SK-N-SH (cell line): ENCODE measurements around the gene PPP1R3A. TPM values are rescaled to one million over a fixed set of nuclear protein-coding genes. Genes with fewer than 3 reads are reported as not detected.

Source experiments
- CTCF ChIA-PET: fragments of 300-600, 350-600 bp; formaldehyde crosslinking; extraction: SDS; loops from one replicate; lab custom pipeline; 2021; lab: Yijun Ruan, JAX
- POLR2A ChIA-PET: fragments of 350-600 bp; sonication (Branson Sonifier 250); formaldehyde crosslinking; extraction: SDS; loops from one replicate; lab custom pipeline; 2020; ENCODE audit warnings: antibody characterized with exemption, inconsistent platforms; lab: Yijun Ruan, JAX
- DNase-seq: peaks from one replicate; pipeline ENCODE4 v3.0.0; 2012
- H2AFZ ChIP-seq: fragments of 200-600 bp; sonication (generic); 2 replicates; pipeline ENCODE4 v1.8.1; 2016; ENCODE audit warnings: antibody characterized with exemption, mild to moderate bottlenecking, low read depth
- H3F3A ChIP-seq: fragments of 200-600 bp; sonication (generic); replicated peaks from 2 replicates; pipeline ENCODE3; 2016; ENCODE audit warnings: antibody characterized with exemption, mild to moderate bottlenecking; ENCODE audit not compliant: insufficient read depth
- H3K27ac ChIP-seq, 2 experiments: fragments of 200-500 bp in 1 of 2; fragments of 200-600 bp in 1 of 2; sonication (Bioruptor generic) in 1 of 2; sonication (generic), shearing (Covaris generic) in 1 of 2; 2 replicates each; pipeline versions ENCODE4 v1.5.1 to v1.6.1; 2014 to 2016; ENCODE audit warnings: low read depth in 2 of 2, inconsistent platforms in 1 of 2, low read length in 1 of 2, mild to moderate bottlenecking in 1 of 2, mixed read lengths in 1 of 2
- H3K27me3 ChIP-seq: fragments of 200-600 bp; sonication (generic), shearing (Covaris generic); 2 replicates; pipeline ENCODE4 v1.6.1; 2016; ENCODE audit warnings: mixed run types; ENCODE audit not compliant: insufficient read depth
- H3K36me3 ChIP-seq, 2 experiments: fragments of 200-500 bp in 1 of 2; fragments of 200-600 bp in 1 of 2; sonication (Bioruptor generic) in 1 of 2; sonication (generic) in 1 of 2; replicated peaks in 1 of 2; 2 replicates each; pipeline versions ENCODE3 to v1.5.1; 2014 to 2016; ENCODE audit warnings: low read length in 1 of 2, mild to moderate bottlenecking in 1 of 2; ENCODE audit not compliant: insufficient read depth in 2 of 2, control insufficient read depth in 1 of 2
- H3K4me1 ChIP-seq, 2 experiments: fragments of 200-500 bp in 1 of 2; fragments of 200-600 bp in 1 of 2; sonication (Bioruptor generic) in 1 of 2; sonication (generic), shearing (Covaris generic) in 1 of 2; 2 replicates each; pipeline versions ENCODE4 v1.5.1 to v1.6.1; 2014 to 2016; ENCODE audit warnings: low read depth in 1 of 2, low read length in 1 of 2, mixed run types in 1 of 2; ENCODE audit not compliant: insufficient read depth in 2 of 2, control insufficient read depth in 1 of 2
- H3K4me2 ChIP-seq: fragments of 200-600 bp; sonication (generic), shearing (Covaris generic); 2 replicates; pipeline ENCODE4 v1.6.1; 2017; ENCODE audit warnings: mixed run types
- H3K4me3 ChIP-seq, 2 experiments: fragments of 200-500 bp in 1 of 2; fragments of 200-600 bp in 1 of 2; sonication (Bioruptor generic) in 1 of 2; sonication (generic), shearing (Covaris generic) in 1 of 2; 2 replicates each; pipeline versions ENCODE4 v1.5.1 to v1.8.1; 2014 to 2016; ENCODE audit warnings: low read depth in 2 of 2, inconsistent platforms in 1 of 2, low read length in 1 of 2, mild to moderate bottlenecking in 1 of 2, mixed read lengths in 1 of 2, moderate library complexity in 1 of 2
- H3K79me2 ChIP-seq: fragments of 200-600 bp; sonication (generic); 2 replicates; pipeline ENCODE4 v1.8.1; 2017; ENCODE audit warnings: mild to moderate bottlenecking; ENCODE audit not compliant: insufficient read depth
- H3K9ac ChIP-seq: fragments of 200-600 bp; sonication (generic); 2 replicates; pipeline ENCODE4 v1.6.1; 2017; ENCODE audit warnings: mixed run types
- H3K9me2 ChIP-seq: fragments of 200-600 bp; sonication (generic); 2 replicates; pipeline ENCODE4 v1.6.1; 2017; ENCODE audit warnings: mixed run types
- H3K9me3 ChIP-seq: fragments of 200-600 bp; sonication (generic); 2 replicates; pipeline ENCODE4 v1.6.1; 2017; ENCODE audit warnings: mixed run types, mild to moderate bottlenecking, moderate library complexity
- H4K20me1 ChIP-seq: fragments of 200-600 bp; sonication (generic); 2 replicates; pipeline ENCODE4 v1.6.1; 2017; ENCODE audit warnings: mild to moderate bottlenecking, mixed run types; ENCODE audit not compliant: insufficient read depth
- ELF1 ChIP-seq: IDR thresholded peaks from 2 replicates; pipeline ENCODE4 v1.4.0; 2012
- EP300 ChIP-seq, 2 experiments: IDR thresholded peaks; 2 replicates each; pipeline versions ENCODE4 v1.4.0 to v1.6.1; 2012; ENCODE audit warnings: borderline replicate concordance in 1 of 2, low read depth in 1 of 2, low read length in 1 of 2
- EZH2phosphoT487 ChIP-seq: fragments of 200-600 bp; sonication (generic); IDR thresholded peaks from 2 replicates; pipeline ENCODE4 v1.6.1; 2017; ENCODE audit warnings: low read depth, mixed run types, mild to moderate bottlenecking, antibody characterized with exemption, moderate library complexity, borderline replicate concordance
- FOSL2 ChIP-seq: IDR thresholded peaks from 2 replicates; pipeline ENCODE4 v1.4.0; 2012; ENCODE audit warnings: low read depth, mild to moderate bottlenecking, moderate library complexity, borderline replicate concordance
- FOXJ3 ChIP-seq: sonication (generic); formaldehyde crosslinking; IDR thresholded peaks from 2 replicates; pipeline ENCODE4 v1.5.1; 2020; ENCODE audit warnings: mild to moderate bottlenecking, missing genetic modification reagents
- FOXM1 ChIP-seq: IDR thresholded peaks from 2 replicates; pipeline ENCODE4 v1.4.0; 2012; ENCODE audit warnings: low read depth, mild to moderate bottlenecking
- GABPA ChIP-seq: IDR thresholded peaks from 2 replicates; pipeline ENCODE4 v1.4.0; 2012; ENCODE audit warnings: low read depth, mild to moderate bottlenecking
- GATA2 ChIP-seq: sonication (generic); formaldehyde crosslinking; IDR thresholded peaks from 2 replicates; pipeline ENCODE4 v1.5.0; 2020; ENCODE audit warnings: mild to moderate bottlenecking, missing genetic modification reagents
- IRF3 ChIP-seq: fragments of 150-350 bp; IDR thresholded peaks from 2 replicates; pipeline ENCODE4 v1.6.1; 2016; ENCODE audit warnings: mild to moderate bottlenecking, low read depth, low read length
- MEF2A ChIP-seq: IDR thresholded peaks from 2 replicates; pipeline ENCODE4 v1.4.0; 2012; ENCODE audit warnings: low read depth, borderline replicate concordance
- MXI1 ChIP-seq: IDR thresholded peaks from 2 replicates; pipeline ENCODE4 v1.6.1; 2012; ENCODE audit warnings: mild to moderate bottlenecking, low read depth, low read length, improper control_type of control experiment
- RAD21 ChIP-seq: IDR thresholded peaks from 2 replicates; pipeline ENCODE4 v1.6.1; 2012; ENCODE audit warnings: mild to moderate bottlenecking, low read length
- RCOR1 ChIP-seq: fragments of 150-350 bp; IDR thresholded peaks from 2 replicates; pipeline ENCODE4 v1.6.1; 2017; ENCODE audit warnings: antibody characterized with exemption, low read length
- RFX5 ChIP-seq: IDR thresholded peaks from 2 replicates; pipeline ENCODE4 v1.6.1; 2012; ENCODE audit warnings: mild to moderate bottlenecking, improper control_type of control experiment, low read length
- SIN3A ChIP-seq: IDR thresholded peaks from 2 replicates; pipeline ENCODE4 v1.6.1; 2012; ENCODE audit warnings: low read depth, mild to moderate bottlenecking, low read length, moderate library complexity, borderline replicate concordance
- SMC3 ChIP-seq: IDR thresholded peaks from 2 replicates; pipeline ENCODE4 v1.6.1; 2012; ENCODE audit warnings: low read depth, low read length, improper control_type of control experiment
- TCF12 ChIP-seq: IDR thresholded peaks from 2 replicates; pipeline ENCODE4 v1.4.0; 2012
- TEAD4 ChIP-seq: IDR thresholded peaks from 2 replicates; pipeline ENCODE4 v1.4.0; 2012; ENCODE audit warnings: mild to moderate bottlenecking, borderline replicate concordance; ENCODE audit not compliant: insufficient read depth
- YY1 ChIP-seq: IDR thresholded peaks from 2 replicates; pipeline ENCODE4 v1.4.0; 2012; ENCODE audit warnings: low read depth, mild to moderate bottlenecking
- polyA plus RNA-seq, 3 experiments: library from polyadenylated mRNA; depleted of rRNA; stranded (reverse); fragments of >200 nt; gene quantifications; 2 replicates each; pipeline ENCODE4 v1.2.3, GENCODE V29; 2012
- TF ChIP-seq, protein P1 (sequence below): IDR thresholded peaks from 2 replicates; pipeline ENCODE4 v1.4.0; 2012; ENCODE audit warnings: low read depth, borderline replicate concordance
- TF ChIP-seq, protein P2 (sequence below): IDR thresholded peaks from 2 replicates; pipeline ENCODE4 v1.4.0; 2012; ENCODE audit warnings: low read depth
- TF ChIP-seq, protein P3 (sequence below): IDR thresholded peaks from 2 replicates; pipeline ENCODE4 v1.6.1; 2012; ENCODE audit warnings: mild to moderate bottlenecking, low read depth, low read length, moderate library complexity

PPP1R3A gene
- polyA plus RNA-seq, 1 of the 3 experiments (the other 2 are of a cell fraction): not detected

GRCh38 chr7:113922049-113922448 lies 3.2 kb upstream of the PPP1R3A start (continued):
- TF ChIP-seq TEAD4 (no peak), RAD21 (no peak), MEF2A (no peak), MXI1 (no peak)

GRCh38 chr7:113921363-113921762 lies 2.6 kb upstream of the PPP1R3A start:
- Histone ChIP-seq H3K27ac (no peak overlapping the region), H3K9me2 (no peaks in the 10 kb centered on the region), H3K4me2 (no peak overlapping the region), H2AFZ (no peak overlapping the region), H3F3A (no peaks in the 10 kb centered on the region), H3K36me3 (no peaks in the 10 kb centered on the region), H3K9me3 (no peaks in the 10 kb centered on the region), H4K20me1 (no peaks in the 10 kb centered on the region), H3K9ac (no peak overlapping the region), H3K4me1 (no peaks in the 10 kb centered on the region), H3K79me2 (no peaks in the 10 kb centered on the region), H3K4me3 (no peak overlapping the region), H3K27me3 (no peaks in the 10 kb centered on the region)
- ChIA-PET POLR2A (no interaction called here), CTCF (no interaction called here)
- DNase-seq: no peak
- TF ChIP-seq RFX5: no peak
- TF ChIP-seq GABPA: no peak
- TF ChIP-seq MEF2A: no peak
- no peak for TF ChIP-seq SMC3
- TF ChIP-seq FOXJ3 (CRISPR knock-in tag): no peak
- TF ChIP-seq, protein P1, sequence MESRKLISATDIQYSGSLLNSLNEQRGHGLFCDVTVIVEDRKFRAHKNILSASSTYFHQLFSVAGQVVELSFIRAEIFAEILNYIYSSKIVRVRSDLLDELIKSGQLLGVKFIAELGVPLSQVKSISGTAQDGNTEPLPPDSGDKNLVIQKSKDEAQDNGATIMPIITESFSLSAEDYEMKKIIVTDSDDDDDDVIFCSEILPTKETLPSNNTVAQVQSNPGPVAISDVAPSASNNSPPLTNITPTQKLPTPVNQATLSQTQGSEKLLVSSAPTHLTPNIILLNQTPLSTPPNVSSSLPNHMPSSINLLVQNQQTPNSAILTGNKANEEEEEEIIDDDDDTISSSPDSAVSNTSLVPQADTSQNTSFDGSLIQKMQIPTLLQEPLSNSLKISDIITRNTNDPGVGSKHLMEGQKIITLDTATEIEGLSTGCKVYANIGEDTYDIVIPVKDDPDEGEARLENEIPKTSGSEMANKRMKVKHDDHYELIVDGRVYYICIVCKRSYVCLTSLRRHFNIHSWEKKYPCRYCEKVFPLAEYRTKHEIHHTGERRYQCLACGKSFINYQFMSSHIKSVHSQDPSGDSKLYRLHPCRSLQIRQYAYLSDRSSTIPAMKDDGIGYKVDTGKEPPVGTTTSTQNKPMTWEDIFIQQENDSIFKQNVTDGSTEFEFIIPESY: no peak
- no peak for TF ChIP-seq SIN3A
- no peak for TF ChIP-seq FOSL2
- TF ChIP-seq, protein P2, sequence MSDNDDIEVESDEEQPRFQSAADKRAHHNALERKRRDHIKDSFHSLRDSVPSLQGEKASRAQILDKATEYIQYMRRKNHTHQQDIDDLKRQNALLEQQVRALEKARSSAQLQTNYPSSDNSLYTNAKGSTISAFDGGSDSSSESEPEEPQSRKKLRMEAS: no peak
- TF ChIP-seq, protein P3, sequence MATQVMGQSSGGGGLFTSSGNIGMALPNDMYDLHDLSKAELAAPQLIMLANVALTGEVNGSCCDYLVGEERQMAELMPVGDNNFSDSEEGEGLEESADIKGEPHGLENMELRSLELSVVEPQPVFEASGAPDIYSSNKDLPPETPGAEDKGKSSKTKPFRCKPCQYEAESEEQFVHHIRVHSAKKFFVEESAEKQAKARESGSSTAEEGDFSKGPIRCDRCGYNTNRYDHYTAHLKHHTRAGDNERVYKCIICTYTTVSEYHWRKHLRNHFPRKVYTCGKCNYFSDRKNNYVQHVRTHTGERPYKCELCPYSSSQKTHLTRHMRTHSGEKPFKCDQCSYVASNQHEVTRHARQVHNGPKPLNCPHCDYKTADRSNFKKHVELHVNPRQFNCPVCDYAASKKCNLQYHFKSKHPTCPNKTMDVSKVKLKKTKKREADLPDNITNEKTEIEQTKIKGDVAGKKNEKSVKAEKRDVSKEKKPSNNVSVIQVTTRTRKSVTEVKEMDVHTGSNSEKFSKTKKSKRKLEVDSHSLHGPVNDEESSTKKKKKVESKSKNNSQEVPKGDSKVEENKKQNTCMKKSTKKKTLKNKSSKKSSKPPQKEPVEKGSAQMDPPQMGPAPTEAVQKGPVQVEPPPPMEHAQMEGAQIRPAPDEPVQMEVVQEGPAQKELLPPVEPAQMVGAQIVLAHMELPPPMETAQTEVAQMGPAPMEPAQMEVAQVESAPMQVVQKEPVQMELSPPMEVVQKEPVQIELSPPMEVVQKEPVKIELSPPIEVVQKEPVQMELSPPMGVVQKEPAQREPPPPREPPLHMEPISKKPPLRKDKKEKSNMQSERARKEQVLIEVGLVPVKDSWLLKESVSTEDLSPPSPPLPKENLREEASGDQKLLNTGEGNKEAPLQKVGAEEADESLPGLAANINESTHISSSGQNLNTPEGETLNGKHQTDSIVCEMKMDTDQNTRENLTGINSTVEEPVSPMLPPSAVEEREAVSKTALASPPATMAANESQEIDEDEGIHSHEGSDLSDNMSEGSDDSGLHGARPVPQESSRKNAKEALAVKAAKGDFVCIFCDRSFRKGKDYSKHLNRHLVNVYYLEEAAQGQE: no peak
- TF ChIP-seq IRF3: no peak
- TF ChIP-seq EP300 (IDR thresholded peaks at IDR 0.05; ENCODE audit: borderline replicate concordance in 1 of 2, low read depth in 1 of 2, low read length in 1 of 2): no peak
- no peak for TF ChIP-seq ELF1
- TF ChIP-seq EZH2phosphoT487: no peak
- no peak for TF ChIP-seq TEAD4
- no peak for TF ChIP-seq GATA2
- TF ChIP-seq RCOR1: no peak
- no peak for TF ChIP-seq TCF12
- no peak for TF ChIP-seq FOXM1
- no peak for TF ChIP-seq YY1
